Left lung (tissue), 10 donors: ENCODE results near the gene CREB3L2. TPM values are rescaled to one million over a fixed set of nuclear protein-coding genes. Genes with fewer than 3 reads are reported as not detected.
"Not testable (repeated sequence)": the region's sequence is repeated elsewhere in the genome, so short reads cannot be mapped to it uniquely, and the experiment has no call there.

Source experiments
- ATAC-seq: fragments of 200-7000 bp; cut with Tn5 transposase; one replicate; pipeline ENCODE4 v1.9.1; 2020; ENCODE audit warnings: moderate library complexity
- DNase-seq, 4 donors: peaks; one replicate each; pipeline ENCODE4 v3.0.0-alpha.2; 2013 to 2020
- H3K27ac ChIP-seq, 2 donors: fragments of 200-600 bp; sonication (generic) in 1 of 2; one replicate each; pipeline versions ENCODE4 v1.5.0 to v1.8.0; 2020 to 2021
- H3K27me3 ChIP-seq, 2 donors: fragments of 200-600 bp; sonication (generic) in 1 of 2; one replicate each; pipeline versions ENCODE4 v1.5.0 to v1.8.0; 2020 to 2021
- H3K36me3 ChIP-seq, 2 donors: fragments of 200-600 bp; sonication (generic) in 1 of 2; one replicate each; pipeline versions ENCODE4 v1.5.0 to v1.8.0; 2020 to 2021
- H3K4me1 ChIP-seq, 2 donors: fragments of 200-600 bp; one replicate each; pipeline ENCODE4 v1.8.0; 2021
- H3K4me3 ChIP-seq, 2 donors: fragments of 200-600 bp; sonication (generic) in 1 of 2; one replicate each; pipeline versions ENCODE4 v1.5.0 to v1.8.0; 2020 to 2021; ENCODE audit warnings: mild to moderate bottlenecking in 1 of 2
- H3K9me3 ChIP-seq, 2 donors: fragments of 200-600 bp; sonication (generic) in 1 of 2; one replicate each; pipeline versions ENCODE4 v1.5.0 to v1.8.0; 2020 to 2021
- CTCF ChIP-seq, 2 donors: fragments of 200-600 bp; sonication (generic) in 1 of 2; IDR thresholded peaks; one replicate each; pipeline versions ENCODE4 v1.5.0 to v1.8.0; 2021; ENCODE audit warnings: antibody characterized with exemption in 2 of 2
- intact Hi-C, 2 donors: fragments of 100-400 bp; cut with DNase I; formaldehyde crosslinking; loops; one replicate each; pipeline versions ENCODE4 v1.11.2 to v1.14.2; 2022
- polyA plus RNA-seq, 6 donors: library from polyadenylated mRNA; unstranded; fragments of 120-200 nt; gene quantifications; one replicate each; pipeline ENCODE4 v1.2.1, GENCODE V29; 2013; ENCODE audit not compliant: insufficient read length in 6 of 6
- total RNA-seq, 2 donors: library from RNA; stranded (reverse); fragmentation: NEBNext Ultra II Directional; extraction: Animal tissue kit (Norgen Biotek cat#: 25700); gene quantifications; one replicate each; pipeline ENCODE4 v1.2.1, GENCODE V29; 2021
- donor health status: DM: no; HTN: yes; CAD: no.
- donor health status: DM: no; HTN: no; CAD: no.

Gene CREB3L2
- total and polyA plus RNA-seq, 8 donors = 49.9 to 62.7 (median 58.9) TPM

GRCh38 chr7:137931823-137932222 is 70.1 kb downstream of the CREB3L2 start:
- Histone ChIP-seq H3K9me3 (no peaks in the 10 kb centered on the region), H3K4me3 (no peak overlapping the region), H3K27ac (no peak overlapping the region), H3K27me3 (no peaks in the 10 kb centered on the region), H3K36me3 (peaks cover 0 to 12% of the 10 kb centered on the region in 2 donors), H3K4me1 (peaks cover 28 to 66% of the 10 kb centered on the region in 2 donors)
- TF ChIP-seq CTCF (IDR thresholded peaks at IDR 0.05) = no peak
- intact Hi-C loops = no loop called here
- DNase-seq (no peak), ATAC-seq (no peak)

- H3K36me3 ChIP-seq = peaks cover 0 to 24% of the 10 kb centered on the region in 2 donors
- H3K4me1 ChIP-seq = peaks cover 16 to 53% of the 10 kb centered on the region in 2 donors
- ATAC-seq = no peak
- no peaks in the 10 kb centered on the region for H3K9me3 ChIP-seq
- intact Hi-C loops = no loop called here
- no peaks in the 10 kb centered on the region for H3K27me3 ChIP-seq
- H3K4me3 ChIP-seq = no peak overlapping the region
- TF ChIP-seq CTCF (IDR thresholded peaks at IDR 0.05) = no peak
- peak overlapping the region in 1 of 2 donors; percentile 2 for H3K27ac ChIP-seq
- no peak for DNase-seq
Measured at GRCh38 chr7:137930581-137930980, 71.3 kb downstream of the CREB3L2 start.

- Histone ChIP-seq H3K4me1 (peaks cover 15 to 34% of the 10 kb centered on the region in 2 donors), H3K9me3 (no peaks in the 10 kb centered on the region), H3K4me3 (no peak overlapping the region), H3K36me3 (peaks cover 0 to 26% of the 10 kb centered on the region in 2 donors), H3K27ac (no peak overlapping the region), H3K27me3 (no peaks in the 10 kb centered on the region)
- intact Hi-C loops = no loop called here
- no peak for TF ChIP-seq CTCF (IDR thresholded peaks at IDR 0.05)
- DNase-seq (no peak), ATAC-seq (no peak)
Measured at GRCh38 chr7:137928626-137929025, 73.3 kb downstream of the CREB3L2 start.

- Histone ChIP-seq H3K36me3 (peaks cover 0 to 26% of the 10 kb centered on the region in 2 donors), H3K4me3 (no peak overlapping the region), H3K27ac (no peak overlapping the region), H3K9me3 (no peaks in the 10 kb centered on the region), H3K4me1 (peaks cover 4 to 21% of the 10 kb centered on the region in 2 donors), H3K27me3 (no peaks in the 10 kb centered on the region)
- no peak for DNase-seq
- no peak for TF ChIP-seq CTCF (IDR thresholded peaks at IDR 0.05)
- ATAC-seq = no peak
- intact Hi-C loops = no loop called here
Measured at GRCh38 chr7:137927386-137927785, 74.5 kb downstream of the CREB3L2 start.

GRCh38 chr7:137926206-137926605 is 75.7 kb downstream of the CREB3L2 start:
- H3K4me3 ChIP-seq, H3K9me3 ChIP-seq, intact Hi-C loops, DNase-seq, ATAC-seq, H3K27me3 ChIP-seq, H3K27ac ChIP-seq: not testable (repeated sequence)
- Histone ChIP-seq H3K36me3 (peaks cover 0 to 26% of the 10 kb centered on the region in 2 donors), H3K4me1 (peaks cover 0 to 12% of the 10 kb centered on the region in 2 donors)

- intact Hi-C loops = no loop called here
- no peak for TF ChIP-seq CTCF (IDR thresholded peaks at IDR 0.05)
- no peak for ATAC-seq
Measured at GRCh38 chr7:137925754-137926153, 76.1 kb downstream of the CREB3L2 start.

More at GRCh38 chr7:137925754-137926153, 76.1 kb downstream of the CREB3L2 start:
- no peak for DNase-seq
- Histone ChIP-seq H3K4me1 (peaks cover 0 to 9% of the 10 kb centered on the region in 2 donors), H3K27ac (no peak overlapping the region), H3K36me3 (peaks cover 0 to 26% of the 10 kb centered on the region in 2 donors), H3K9me3 (no peaks in the 10 kb centered on the region), H3K27me3 (no peaks in the 10 kb centered on the region), H3K4me3 (no peak overlapping the region)
